K562 (cell line): Measurements from ENCODE around the gene TRPM2. TPM values are rescaled to one million over a fixed set of nuclear protein-coding genes. Genes with fewer than 3 reads are reported as not detected.

ENCODE experiments used
- ATAC-seq: fragments of 200-7000 bp; cut with Tn5 transposase; 3 replicates; pipeline ENCODE4 v1.9.1; 2020; ENCODE audit warnings: moderate library complexity
- BruUV-seq: library from RNA; stranded (reverse); fragments of 400-500 nt; replicated peaks from 2 replicates; lab custom pipeline; 2021; lab: Mats Ljungman, UMichigan
- CTCF ChIA-PET: fragments of 300-600 bp; formaldehyde crosslinking; extraction: SDS; loops from one replicate; lab custom pipeline; 2021; ENCODE audit warnings: low intra/inter-chr PET ratio; lab: Yijun Ruan, JAX
- POLR2A ChIA-PET: fragments of 300-600, 350-650 bp; sonication (Branson Sonifier 250); formaldehyde crosslinking; extraction: SDS; loops from one replicate; lab custom pipeline; 2021; ENCODE audit warnings: antibody characterized with exemption, inconsistent platforms; lab: Yijun Ruan, JAX
- DNase-seq, 4 experiments: peaks; one replicate each; pipeline versions ENCODE4 v3.0.0 to v3.0.0-alpha.2; 2011 to 2018; ENCODE audit warnings: low spot score in 3 of 4, mixed read lengths in 3 of 4; ENCODE audit errors: extremely low read depth in 1 of 4
- FAIRE-seq: peaks from 2 replicates; lab custom pipeline; 2011; peaks lifted over from hg19 to GRCh38; lab: Jason Lieb, UNC
- H2AFZ ChIP-seq: 2 replicates; pipeline ENCODE4 v1.6.0; 2011; ENCODE audit warnings: low read depth, low read length, control low read depth, inconsistent platforms
- H3K27ac ChIP-seq: fragments of 200-600 bp; 3 replicates; pipeline ENCODE4 v1.8.0; 2011; ENCODE audit warnings: low read depth, mild to moderate bottlenecking, control low read depth, inconsistent platforms, low read length, moderate library complexity, mixed read lengths; ENCODE audit errors: extremely low read depth
- H3K27me3 ChIP-seq, 2 experiments: fragments of 300-600 bp in 1 of 2; 2 replicates in 1 of 2; 3 replicates in 1 of 2; pipeline versions ENCODE4 v1.6.0 to v1.8.0; 2011; ENCODE audit warnings: inconsistent platforms in 2 of 2, low read length in 2 of 2, mild to moderate bottlenecking in 1 of 2, mixed read lengths in 1 of 2, moderate library complexity in 1 of 2; ENCODE audit not compliant: control insufficient read depth in 2 of 2, insufficient read depth in 2 of 2
- H3K36me3 ChIP-seq: fragments of 300-600 bp; 3 replicates; pipeline ENCODE4 v1.8.0; 2011; ENCODE audit warnings: mild to moderate bottlenecking, low read length, inconsistent platforms; ENCODE audit not compliant: control insufficient read depth, insufficient read depth
- H3K4me1 ChIP-seq, 2 experiments: fragments of 200-600 bp in 1 of 2; replicated peaks in 1 of 2; 2 replicates in 1 of 2; 3 replicates in 1 of 2; pipeline versions ENCODE4 v1.5.1 to v1.8.0; 2011; ENCODE audit warnings: inconsistent platforms in 2 of 2, low read length in 2 of 2, mild to moderate bottlenecking in 1 of 2, mixed read lengths in 1 of 2, moderate library complexity in 1 of 2; ENCODE audit not compliant: control insufficient read depth in 2 of 2, insufficient read depth in 2 of 2
- H3K4me2 ChIP-seq: 2 replicates; pipeline ENCODE4 v1.6.1; 2011; ENCODE audit warnings: low read length, control low read depth, inconsistent platforms, mixed read lengths; ENCODE audit not compliant: insufficient read depth
- H3K4me3 ChIP-seq: fragments of 200-600 bp; sonication (generic), shearing (Covaris generic); 2 replicates; pipeline ENCODE4 v1.5.1; 2016; ENCODE audit warnings: control low read depth, inconsistent platforms
- H3K79me2 ChIP-seq: fragments of 200-600 bp; 3 replicates; pipeline ENCODE4 v1.8.0; 2011; ENCODE audit warnings: low read length, inconsistent platforms; ENCODE audit not compliant: control insufficient read depth, insufficient read depth
- H3K9ac ChIP-seq, 2 experiments: 2 replicates each; pipeline versions ENCODE4 v1.6.0 to v1.6.1; 2011; ENCODE audit warnings: low read depth in 2 of 2, low read length in 2 of 2, control low read depth in 1 of 2, inconsistent platforms in 1 of 2, mild to moderate bottlenecking in 1 of 2, mixed read lengths in 1 of 2; ENCODE audit not compliant: insufficient read depth in 1 of 2
- H3K9me1 ChIP-seq: one replicate; pipeline ENCODE4 v1.6.0; 2011; ENCODE audit warnings: inconsistent platforms, mild to moderate bottlenecking, low read length, moderate library complexity; ENCODE audit not compliant: control insufficient read depth, insufficient read depth
- H3K9me3 ChIP-seq: replicated peaks from 2 replicates; pipeline ENCODE4 v1.5.1; 2011; ENCODE audit warnings: low read depth, low read length, inconsistent platforms; ENCODE audit not compliant: control insufficient read depth, insufficient read depth
- H4K20me1 ChIP-seq: replicated peaks from 2 replicates; pipeline ENCODE4 v1.6.1; 2011; ENCODE audit warnings: low read length, inconsistent platforms, mixed read lengths; ENCODE audit not compliant: control insufficient read depth, insufficient read depth
- CEBPZ ChIP-seq: fragments of 150-350 bp; IDR thresholded peaks from 2 replicates; pipeline ENCODE4 v1.6.1; 2014; ENCODE audit warnings: low read depth, mild to moderate bottlenecking, low read length, borderline replicate concordance
- FOXK2 ChIP-seq, 2 experiments: fragments of 450-650 bp; IDR thresholded peaks in 1 of 2; conservative IDR thresholded peaks in 1 of 2; 2 replicates each; pipeline ENCODE4 v1.6.1; 2016; ENCODE audit warnings: low read depth in 2 of 2, mild to moderate bottlenecking in 1 of 2
- HEY1 ChIP-seq: fragments of 250-450 bp; sonication (Bioruptor Pico); IDR thresholded peaks from 2 replicates; pipeline ENCODE4 v1.5.0; 2020; ENCODE audit warnings: mild to moderate bottlenecking, moderate library complexity, borderline replicate concordance
- ID3 ChIP-seq, 2 experiments: fragments of 250-450 bp in 1 of 2; fragments of 450-650 bp in 1 of 2; sonication (Bioruptor Pico) in 1 of 2; IDR thresholded peaks; 2 replicates each; pipeline versions ENCODE4 v1.6.1 to v1.8.0; 2016 to 2021; ENCODE audit warnings: mild to moderate bottlenecking in 2 of 2, moderate library complexity in 2 of 2, missing compliant biosample characterization in 1 of 2, missing genetic modification characterization in 1 of 2
- IRF2 ChIP-seq: sonication (generic); formaldehyde crosslinking; IDR thresholded peaks from 2 replicates; pipeline ENCODE4 v1.8.1; 2022; ENCODE audit warnings: mild to moderate bottlenecking, missing genetic modification reagents
- NONO ChIP-seq, 2 experiments: fragments of 200-400 bp in 1 of 2; fragments of 450-650 bp in 1 of 2; formaldehyde crosslinking in 1 of 2; IDR thresholded peaks; 2 replicates each; pipeline ENCODE4 v1.6.1; 2017; ENCODE audit warnings: low read depth in 2 of 2, mild to moderate bottlenecking in 2 of 2, moderate library complexity in 2 of 2, low read length in 1 of 2
- PHF21A ChIP-seq: fragments of 450-650 bp; IDR thresholded peaks from 2 replicates; pipeline ENCODE4 v1.6.1; 2017; ENCODE audit warnings: low read depth, borderline replicate concordance
- POLR2A ChIP-seq: fragments of 450-650 bp; conservative IDR thresholded peaks from 2 replicates; pipeline ENCODE4 v1.6.1; 2016
- SNAPC5 ChIP-seq: fragments of 250-450 bp; sonication (Bioruptor Pico); IDR thresholded peaks from 2 replicates; pipeline ENCODE4 v1.8.0; 2021; ENCODE audit warnings: moderate library complexity, mild to moderate bottlenecking, inconsistent platforms
- TAL1 ChIP-seq: fragments of 450-650 bp; IDR thresholded peaks from 2 replicates; pipeline ENCODE4 v1.6.1; 2016; ENCODE audit warnings: mild to moderate bottlenecking
- TEAD1 ChIP-seq, 2 experiments: fragments of 450-650 bp in 1 of 2; sonication (generic) in 1 of 2; formaldehyde crosslinking; IDR thresholded peaks; 2 replicates each; pipeline versions ENCODE4 v1.4.0 to v1.8.0; 2020 to 2022; ENCODE audit warnings: mild to moderate bottlenecking in 2 of 2, missing genetic modification reagents in 1 of 2
- ZMIZ1 ChIP-seq, 2 experiments: fragments of 150-350 bp in 1 of 2; IDR thresholded peaks; 2 replicates each; pipeline ENCODE4 v1.6.1; 2012 to 2016; ENCODE audit warnings: low read depth in 2 of 2, low read length in 2 of 2, mild to moderate bottlenecking in 1 of 2, moderate library complexity in 1 of 2
- ZNF766 ChIP-seq: fragments of 200-800 bp; sonication (Bioruptor generic); conservative IDR thresholded peaks from 2 replicates; pipeline ENCODE4 v1.6.1; 2016; ENCODE audit warnings: missing genetic modification characterization, missing compliant biosample characterization
- WGBS: fragments of 100-300 bp; shearing (Covaris generic); methylation state at CpG from one replicate; pipeline ENCODE4 v1.1.6; 2016; ENCODE audit warnings: low coverage, mixed read lengths; ENCODE audit not compliant: insufficient coverage; ENCODE audit errors: missing lambda C conversion rate; 5-methylcytosine and 5-hydroxymethylcytosine counted together
- in situ Hi-C: fragments of 300-500 bp; cut with MboI; formaldehyde crosslinking; loops from 4 replicates; pipeline ENCODE4 v1.15.0; 2018; ENCODE audit warnings: inconsistent platforms, mixed read lengths
- intact Hi-C: fragments of 100-400 bp; cut with micrococcal nuclease; formaldehyde crosslinking; loops from 2 replicates; pipeline ENCODE4 v1.14.2; 2022
- polyA plus RNA-seq, 8 experiments: library from polyadenylated mRNA; depleted of rRNA in 4 of 8; stranded (reverse) in 5 of 8; unstranded in 3 of 8; fragments of >200 nt; fragmentation: Nextera tagmentation in 2 of 8; fragmentation: Illumina TruSeq in 1 of 8; extraction: Ambion mirVana in 2 of 8; extraction: Trizol in 1 of 8; gene quantifications; 2 replicates each; pipeline versions ENCODE4 v1.2.1 to v1.2.3, GENCODE V29; 2011 to 2014; ENCODE audit warnings: inconsistent platforms in 1 of 8, missing spikeins in 1 of 8
- total RNA-seq, 7 experiments: library from RNA; depleted of rRNA in 6 of 7; stranded (reverse); fragments of >200 nt in 6 of 7; fragmentation: Illumina TruSeq in 2 of 7; extraction: Trizol in 2 of 7; gene quantifications; 2 replicates each; pipeline versions ENCODE4 v1.2.1 to v1.2.3, GENCODE V29; 2011 to 2021; ENCODE audit warnings: low replicate concordance in 1 of 7

TRPM2 gene
- total and polyA plus RNA-seq, 9 of the 15 experiments (the other 6 are each of a cell fraction or from before 2014, with no cell fraction given): 0.33 to 2.1 (median 0.98) TPM; not detected in 2

- no peak overlapping the region for H3K4me2 ChIP-seq
- in situ Hi-C loops: no loop called here
- TF ChIP-seq CEBPZ (no peak), TAL1 (no peak), TEAD1 (CRISPR knock-in tag; IDR thresholded peaks at IDR 0.05) (no peak), NONO (IDR thresholded peaks at IDR 0.05; ENCODE audit: low read depth in 2 of 2, low read length in 1 of 2) (no peak), POLR2A (no peak), IRF2 (no peak), FOXK2 (conservative IDR thresholded peaks at IDR 0.05 in 1 of 2, IDR thresholded peaks at IDR 0.05 in 1 of 2; ENCODE audit: low read depth in 2 of 2) (no peak), HEY1 (CRISPR knock-in tag) (no peak), ZMIZ1 (IDR thresholded peaks at IDR 0.05; ENCODE audit: low read depth in 2 of 2, low read length in 2 of 2) (no peak), PHF21A (no peak), SNAPC5 (CRISPR knock-in tag) (no peak), ZNF766 (CRISPR knock-in tag) (no peak), ID3 (CRISPR knock-in tag; IDR thresholded peaks at IDR 0.05) (no peak), ID3 (tag; IDR thresholded peaks at IDR 0.05) (no peak)
Observed at GRCh38 chr21:44350773-44351481, 2.5 kb upstream of the TRPM2 start.

More at GRCh38 chr21:44350773-44351481, 2.5 kb upstream of the TRPM2 start:
- Histone ChIP-seq H3K79me2 (no peaks in the 10 kb centered on the region), H3K36me3 (no peaks in the 10 kb centered on the region), H3K9me1 (no peaks in the 10 kb centered on the region), H3K9ac (no peak overlapping the region), H3K4me1 (peaks cover 0 to 18% of the 10 kb centered on the region in 2 experiments; a peak in 2 of 5 replicates), H4K20me1 (no peaks in the 10 kb centered on the region; the same call in none of the 2 replicates), H3K27me3 (peaks cover 61 to 83% of the 10 kb centered on the region in 2 experiments), H3K4me3 (no peak overlapping the region), H3K9me3 (no peaks in the 10 kb centered on the region), H2AFZ (no peak overlapping the region), H3K27ac (no peak overlapping the region)
- ATAC-seq (no peak), DNase-seq (no peak), FAIRE-seq (peak; percentile 15)
- CTCF ChIA-PET: no interaction called here
- POLR2A ChIA-PET: interaction anchor here (0.5 kb wide), 1 partner anchor 8 kb away, joined by 3 read pairs; no protein-coding TSS in a partner anchor
- WGBS: 20% methylated on average over 40 of the region's 42 CpGs
- BruUV-seq: no TSS peak
- intact Hi-C loops: no loop called here
